BE2C (cell line): ENCODE data around the gene ANKRD24.
"Not testable (repeated sequence)": the region's sequence is repeated elsewhere in the genome, so short reads cannot be mapped to it uniquely, and the experiment has no call there.

Experiments
- DNase-seq: peaks from one replicate; pipeline ENCODE4 v3.0.0-alpha.2; 2020
- H3K27me3 ChIP-seq: fragments of 250-450 bp; sonication (Bioruptor Pico); 2 replicates; pipeline ENCODE4 v1.5.1; 2020; ENCODE audit warnings: mild to moderate bottlenecking
- H3K36me3 ChIP-seq: fragments of 250-450 bp; sonication (Bioruptor Pico); 2 replicates; pipeline ENCODE4 v1.5.1; 2020; ENCODE audit warnings: mild to moderate bottlenecking
- H3K4me1 ChIP-seq: fragments of 250-450 bp; sonication (Bioruptor Pico); 2 replicates; pipeline ENCODE4 v1.5.1; 2020
- H3K4me3 ChIP-seq: 2 replicates; pipeline ENCODE4 v1.5.1; 2011; ENCODE audit warnings: low read depth, low read length
- H3K9me3 ChIP-seq: fragments of 250-450 bp; sonication (Bioruptor Pico); 2 replicates; pipeline ENCODE4 v1.5.1; 2020
- TF ChIP-seq, protein P1 (sequence below): IDR thresholded peaks from 2 replicates; pipeline ENCODE4 v1.5.1; 2012; ENCODE audit warnings: mild to moderate bottlenecking, low read depth, low read length

The ANKRD24 gene

DNA sequence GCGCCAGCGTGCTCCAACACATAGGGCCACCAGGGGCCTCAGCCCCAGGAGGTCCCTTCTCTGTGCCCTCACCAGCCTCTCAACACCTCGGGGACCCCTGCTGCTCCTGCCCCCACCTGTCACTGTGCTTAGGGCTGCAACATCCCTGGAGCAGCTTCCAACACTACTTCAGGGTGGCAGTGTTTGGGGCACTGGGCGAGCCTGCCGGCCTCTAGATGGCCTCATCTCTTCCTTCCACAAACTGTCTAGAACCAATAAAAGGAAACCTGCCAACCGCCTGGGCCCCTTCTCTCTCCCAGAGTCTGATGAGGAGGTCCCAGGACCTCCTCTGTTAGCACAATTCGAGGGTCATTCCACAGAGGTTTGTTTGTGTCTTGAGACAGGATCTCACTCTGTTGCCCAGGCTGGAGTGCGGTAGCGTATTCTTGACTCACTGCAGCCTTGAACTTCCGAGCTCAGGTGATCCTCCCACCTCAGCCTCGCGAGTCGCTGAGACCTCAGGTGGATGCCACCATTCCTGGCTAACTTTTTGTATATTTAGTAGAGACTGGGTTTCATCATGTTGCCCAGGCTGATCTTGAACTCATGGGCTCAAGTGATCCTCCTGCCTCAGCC lies 86.4 kb downstream of the ANKRD24 start:
- peaks cover 22% of the 10 kb centered on the region for H3K36me3 ChIP-seq
- TF ChIP-seq, protein P1, sequence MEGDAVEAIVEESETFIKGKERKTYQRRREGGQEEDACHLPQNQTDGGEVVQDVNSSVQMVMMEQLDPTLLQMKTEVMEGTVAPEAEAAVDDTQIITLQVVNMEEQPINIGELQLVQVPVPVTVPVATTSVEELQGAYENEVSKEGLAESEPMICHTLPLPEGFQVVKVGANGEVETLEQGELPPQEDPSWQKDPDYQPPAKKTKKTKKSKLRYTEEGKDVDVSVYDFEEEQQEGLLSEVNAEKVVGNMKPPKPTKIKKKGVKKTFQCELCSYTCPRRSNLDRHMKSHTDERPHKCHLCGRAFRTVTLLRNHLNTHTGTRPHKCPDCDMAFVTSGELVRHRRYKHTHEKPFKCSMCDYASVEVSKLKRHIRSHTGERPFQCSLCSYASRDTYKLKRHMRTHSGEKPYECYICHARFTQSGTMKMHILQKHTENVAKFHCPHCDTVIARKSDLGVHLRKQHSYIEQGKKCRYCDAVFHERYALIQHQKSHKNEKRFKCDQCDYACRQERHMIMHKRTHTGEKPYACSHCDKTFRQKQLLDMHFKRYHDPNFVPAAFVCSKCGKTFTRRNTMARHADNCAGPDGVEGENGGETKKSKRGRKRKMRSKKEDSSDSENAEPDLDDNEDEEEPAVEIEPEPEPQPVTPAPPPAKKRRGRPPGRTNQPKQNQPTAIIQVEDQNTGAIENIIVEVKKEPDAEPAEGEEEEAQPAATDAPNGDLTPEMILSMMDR: peak; percentile 23
- H3K4me1 ChIP-seq: peaks cover 4% of the 10 kb centered on the region
- no peak overlapping the region for H3K4me3 ChIP-seq
- no peak for DNase-seq
- 0 out of 2 replicates have a peak, but pooled peaks cover 3% of the 10 kb centered on the region for H3K9me3 ChIP-seq
- H3K27me3 ChIP-seq: no peaks in the 10 kb centered on the region

GRCh38 chr19:4272894-4273293 lies 90.4 kb downstream of the ANKRD24 start:
- TF ChIP-seq, protein P1: no peak
- Histone ChIP-seq H3K27me3 (no peaks in the 10 kb centered on the region), H3K4me1 (peaks cover 7% of the 10 kb centered on the region), H3K4me3 (no peak overlapping the region), H3K9me3 (0 out of 2 replicates have a peak, but pooled peaks cover 3% of the 10 kb centered on the region), H3K36me3 (peaks cover 18% of the 10 kb centered on the region)
- peak; percentile 45 for DNase-seq

- peaks cover 10% of the 10 kb centered on the region for H3K4me1 ChIP-seq
- H3K27me3 ChIP-seq: not testable (repeated sequence)
These were observed 91.8 kb downstream of the ANKRD24 start for GRCh38 chr19:4274321-4274686.

More at GRCh38 chr19:4274321-4274686, 91.8 kb downstream of the ANKRD24 start:
- DNase-seq, H3K4me3 ChIP-seq, H3K36me3 ChIP-seq, H3K9me3 ChIP-seq: not testable (repeated sequence)
